GM12892 (cell line): ENCODE measurements around the gene ITPR1.

ENCODE experiments used
- DNase-seq: peaks from one replicate; pipeline ENCODE4 v3.0.0; 2011; ENCODE audit not compliant: insufficient read length
- FAIRE-seq: peaks from 2 replicates; lab custom pipeline; 2011; peaks lifted over from hg19 to GRCh38; lab: Jason Lieb, UNC
- POLR2A ChIP-seq: IDR thresholded peaks from 2 replicates; pipeline ENCODE4 v1.6.1; 2011; ENCODE audit warnings: low read depth, low read length, control low read depth
- POLR2AphosphoS5 ChIP-seq: IDR thresholded peaks from 2 replicates; pipeline ENCODE4 v1.6.1; 2011; ENCODE audit warnings: low read depth, low read length, control low read depth
- TAF1 ChIP-seq: IDR thresholded peaks from 2 replicates; pipeline ENCODE4 v1.6.1; 2011; ENCODE audit warnings: low read depth, mild to moderate bottlenecking, control low read depth, low read length, borderline replicate concordance

Gene ITPR1

GRCh38 chr3:4836516-4836915 lies 343.4 kb downstream of the ITPR1 start:
- DNase-seq (no peak), FAIRE-seq (no peak)
- TF ChIP-seq TAF1 (no peak), POLR2A (no peak), POLR2AphosphoS5 (no peak)

GRCh38 chr3:4837374-4837930 lies 344.3 kb downstream of the ITPR1 start:
- FAIRE-seq (no peak), DNase-seq (no peak)
- no peak for TF ChIP-seq TAF1
- no peak for TF ChIP-seq POLR2AphosphoS5
- TF ChIP-seq POLR2A = no peak

GRCh38 chr3:4838621-4839022 lies 345.5 kb downstream of the ITPR1 start:
- no peak for DNase-seq
- peak; percentile 78 for FAIRE-seq
- no peak for TF ChIP-seq POLR2AphosphoS5
- no peak for TF ChIP-seq TAF1
- no peak for TF ChIP-seq POLR2A

- no peak for TF ChIP-seq TAF1
- no peak for TF ChIP-seq POLR2AphosphoS5
- no peak for TF ChIP-seq POLR2A
Observed at GRCh38 chr3:4839278-4839677, 346.1 kb downstream of the ITPR1 start.

GRCh38 chr3:4841225-4841624 lies 348.1 kb downstream of the ITPR1 start:
- FAIRE-seq = no peak

More at GRCh38 chr3:4839278-4839677, 346.1 kb downstream of the ITPR1 start:
- no peak for DNase-seq
- FAIRE-seq = no peak

GRCh38 chr3:4841776-4842440 lies 348.8 kb downstream of the ITPR1 start:
- DNase-seq (no peak), FAIRE-seq (no peak)
- TF ChIP-seq POLR2A (no peak), POLR2AphosphoS5 (no peak), TAF1 (no peak)

More at GRCh38 chr3:4841225-4841624, 348.1 kb downstream of the ITPR1 start:
- no peak for DNase-seq
- TF ChIP-seq POLR2A = no peak
- no peak for TF ChIP-seq TAF1
- no peak for TF ChIP-seq POLR2AphosphoS5

- DNase-seq (no peak), FAIRE-seq (no peak)
- TF ChIP-seq POLR2AphosphoS5 (no peak), TAF1 (no peak), POLR2A (no peak)
Observed at GRCh38 chr3:4843619-4844018, 350.5 kb downstream of the ITPR1 start.

GRCh38 chr3:4845882-4846281 lies 352.7 kb downstream of the ITPR1 start:
- FAIRE-seq = peak; percentile 97
- DNase-seq = no peak
- TF ChIP-seq POLR2A (no peak), POLR2AphosphoS5 (no peak)

- DNase-seq (no peak), FAIRE-seq (no peak)
- TF ChIP-seq TAF1 = no peak
- TF ChIP-seq POLR2AphosphoS5 = no peak
- TF ChIP-seq POLR2A = no peak
Observed at GRCh38 chr3:4846543-4846942, 353.4 kb downstream of the ITPR1 start.

- no peak for DNase-seq
- TF ChIP-seq POLR2AphosphoS5 = no peak
- TF ChIP-seq TAF1 = no peak
- TF ChIP-seq POLR2A = no peak
- no peak for FAIRE-seq
Observed at GRCh38 chr3:4848176-4848825, 355.2 kb downstream of the ITPR1 start.

GRCh38 chr3:4849136-4849535 lies 356.0 kb downstream of the ITPR1 start:
- peak; percentile 42 for FAIRE-seq
- DNase-seq = no peak
- no peak for TF ChIP-seq TAF1

- FAIRE-seq = peak; percentile 62
- no peak; the same call in 1 of the 2 replicates for TF ChIP-seq POLR2A
- TF ChIP-seq POLR2AphosphoS5 = peak; percentile 56; the same call in 1 of the 2 replicates
- no peak for DNase-seq
Observed at GRCh38 chr3:4849739-4850138, 356.6 kb downstream of the ITPR1 start.

- DNase-seq (no peak), FAIRE-seq (peak; percentile 85)
- peak; percentile 36; the same call in 1 of the 2 replicates for TF ChIP-seq POLR2A
- no peak for TF ChIP-seq TAF1
- TF ChIP-seq POLR2AphosphoS5 = no peak; the same call in none of the 2 replicates
Observed at GRCh38 chr3:4850211-4850927, 357.2 kb downstream of the ITPR1 start.
